Stimulated activated naive CD4-positive, alpha-beta T cell treated with Interleukin-2 at 50 U/mL for 16 hours (primary cell): Measurements from ENCODE around the gene TEKT5.
"Not testable (repeated sequence)": the region's sequence is repeated elsewhere in the genome, so short reads cannot be mapped to it uniquely, and the experiment has no call there.

Source experiments
- DNase-seq: peaks from one replicate; lab custom pipeline; 2025; lab: John Stamatoyannopoulos, UW

The TEKT5 gene

GRCh38 chr16:10658943-10659342 lies 35.8 kb downstream of the TEKT5 start:
- DNase-seq = no peak

GRCh38 chr16:10657925-10658324 lies 36.8 kb downstream of the TEKT5 start:
- DNase-seq = no peak

- no peak for DNase-seq
Observed at GRCh38 chr16:10656618-10657017, 38.1 kb downstream of the TEKT5 start.

GRCh38 chr16:10655415-10655977 lies 39.2 kb downstream of the TEKT5 start:
- DNase-seq = no peak

GRCh38 chr16:10654592-10655414 lies 39.9 kb downstream of the TEKT5 start:
- no peak for DNase-seq

- no peak for DNase-seq
Observed at GRCh38 chr16:10652730-10653590, 41.8 kb downstream of the TEKT5 start.

GRCh38 chr16:10649098-10649497 lies 45.6 kb downstream of the TEKT5 start:
- DNase-seq = not testable (repeated sequence)

GRCh38 chr16:10647721-10648296 lies 46.9 kb downstream of the TEKT5 start:
- no peak for DNase-seq

GRCh38 chr16:10647264-10647720 lies 47.4 kb downstream of the TEKT5 start:
- DNase-seq = no peak

GRCh38 chr16:10646581-10647263 lies 48.0 kb downstream of the TEKT5 start:
- no peak for DNase-seq

GRCh38 chr16:10646228-10646580 lies 48.5 kb downstream of the TEKT5 start:
- no peak for DNase-seq

- no peak for DNase-seq
Observed at GRCh38 chr16:10644092-10644491, 50.6 kb downstream of the TEKT5 start.

- DNase-seq = no peak
Observed at GRCh38 chr16:10642964-10643363, 51.8 kb downstream of the TEKT5 start.

GRCh38 chr16:10641953-10642949 lies 52.5 kb downstream of the TEKT5 start:
- no peak for DNase-seq

GRCh38 chr16:10641555-10641952 lies 53.2 kb downstream of the TEKT5 start:
- no peak for DNase-seq

- no peak for DNase-seq
Observed at GRCh38 chr16:10640934-10641333, 53.8 kb downstream of the TEKT5 start.

- DNase-seq = no peak
Observed at GRCh38 chr16:10638101-10638500, 56.6 kb downstream of the TEKT5 start.

- no peak for DNase-seq
Observed at GRCh38 chr16:10637337-10638037, 57.2 kb downstream of the TEKT5 start.

- no peak for DNase-seq
Observed at GRCh38 chr16:10635365-10636021, 59.2 kb downstream of the TEKT5 start.
